RCC 7860 (cell line): ENCODE data around the gene NFKBIE.

ENCODE experiments used
- DNase-seq: peaks from one replicate; pipeline ENCODE4 v3.0.0-alpha.2; 2015; ENCODE audit warnings: low spot score
- FAIRE-seq: peaks from 2 replicates; lab custom pipeline; 2012; peaks lifted over from hg19 to GRCh38; lab: Jason Lieb, UNC

The NFKBIE gene

GRCh38 chr6:44297063-44298038 lies 32.0 kb upstream of the NFKBIE start:
- no peak for DNase-seq

DNA sequence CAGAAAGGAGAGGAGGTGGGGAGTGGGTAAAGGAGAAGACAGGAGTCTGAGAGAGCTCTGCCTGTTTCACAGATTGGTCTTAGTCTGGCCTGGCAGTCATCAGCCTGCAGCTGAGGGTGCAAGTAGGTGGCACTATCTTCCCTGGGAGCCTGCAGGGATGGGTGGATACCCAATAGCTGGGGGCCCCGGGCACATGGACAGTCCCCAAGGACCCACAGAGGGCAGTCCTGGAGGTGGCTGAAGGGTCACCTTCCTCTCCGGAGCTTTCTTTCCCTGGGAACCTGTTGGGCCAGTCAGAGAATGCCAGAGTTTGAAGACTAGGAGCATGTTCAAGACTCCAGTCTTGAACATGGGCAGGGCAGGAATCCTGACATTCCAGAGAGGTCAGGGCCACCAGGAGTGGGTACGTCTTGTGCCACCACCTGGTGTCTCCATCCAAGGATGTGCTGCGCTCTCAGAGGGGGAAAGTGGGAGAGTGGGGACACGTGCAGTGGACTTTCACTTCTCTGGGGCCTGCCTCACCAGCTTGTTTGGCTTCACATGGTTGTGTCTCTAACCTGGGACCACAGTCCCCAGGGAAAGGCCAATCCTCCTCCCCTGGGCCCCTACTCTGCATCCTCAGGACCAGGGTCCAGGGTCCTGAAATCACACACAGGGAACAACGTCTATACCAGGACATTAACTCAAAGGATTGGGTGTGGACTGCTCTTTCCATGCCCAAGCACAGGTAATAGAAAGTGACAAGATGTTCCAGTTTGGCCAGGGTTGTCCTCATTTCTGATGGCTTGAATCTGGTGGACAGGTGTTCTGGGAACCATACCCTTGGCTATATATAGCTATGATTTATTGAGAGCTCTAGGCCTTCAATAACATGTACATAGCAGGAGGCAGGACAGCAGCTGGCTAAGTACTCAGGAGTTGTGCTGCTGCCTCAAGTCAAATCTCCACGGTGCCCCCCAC lies 29.8 kb upstream of the NFKBIE start:
- no peak for DNase-seq
- no peak for FAIRE-seq

More at GRCh38 chr6:44297063-44298038, 32.0 kb upstream of the NFKBIE start:
- no peak for FAIRE-seq

DNA sequence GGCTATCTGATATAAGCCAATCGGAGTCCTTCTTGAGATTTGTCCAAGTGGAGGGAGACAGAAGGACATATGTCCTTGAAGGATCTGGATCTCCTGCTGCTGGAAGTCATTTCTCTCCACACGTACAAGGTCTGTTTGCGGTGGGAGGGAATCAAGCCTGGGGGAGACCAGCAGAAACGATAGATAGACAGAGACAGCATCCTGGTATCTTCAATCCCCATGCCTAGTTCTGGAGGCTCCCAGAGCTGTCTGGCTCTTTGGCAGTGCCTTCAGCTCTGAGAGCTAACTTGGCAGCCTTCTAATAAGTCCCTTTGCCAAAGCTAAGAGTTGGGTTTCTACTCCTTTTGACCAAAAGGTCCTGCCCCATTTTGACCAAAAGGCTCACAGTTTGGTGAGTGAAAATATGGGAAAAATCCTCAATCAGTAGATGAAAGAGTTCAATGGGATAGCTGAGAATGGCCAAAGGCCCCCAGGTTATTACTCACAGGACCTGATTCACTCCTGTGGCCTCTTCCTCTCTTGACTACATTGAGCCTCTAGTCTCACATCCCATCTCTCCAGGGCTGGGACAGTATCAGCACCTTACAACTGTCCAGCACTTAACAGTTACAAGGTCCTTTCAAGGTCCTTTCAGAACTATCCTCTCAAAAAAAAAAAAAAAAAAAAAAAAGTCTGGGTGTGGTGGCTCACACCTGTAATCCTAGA lies 27.5 kb upstream of the NFKBIE start:
- no peak for DNase-seq
- no peak for FAIRE-seq

- DNase-seq (no peak), FAIRE-seq (no peak)
Measured at GRCh38 chr6:44291841-44292240, 26.5 kb upstream of the NFKBIE start.

DNA sequence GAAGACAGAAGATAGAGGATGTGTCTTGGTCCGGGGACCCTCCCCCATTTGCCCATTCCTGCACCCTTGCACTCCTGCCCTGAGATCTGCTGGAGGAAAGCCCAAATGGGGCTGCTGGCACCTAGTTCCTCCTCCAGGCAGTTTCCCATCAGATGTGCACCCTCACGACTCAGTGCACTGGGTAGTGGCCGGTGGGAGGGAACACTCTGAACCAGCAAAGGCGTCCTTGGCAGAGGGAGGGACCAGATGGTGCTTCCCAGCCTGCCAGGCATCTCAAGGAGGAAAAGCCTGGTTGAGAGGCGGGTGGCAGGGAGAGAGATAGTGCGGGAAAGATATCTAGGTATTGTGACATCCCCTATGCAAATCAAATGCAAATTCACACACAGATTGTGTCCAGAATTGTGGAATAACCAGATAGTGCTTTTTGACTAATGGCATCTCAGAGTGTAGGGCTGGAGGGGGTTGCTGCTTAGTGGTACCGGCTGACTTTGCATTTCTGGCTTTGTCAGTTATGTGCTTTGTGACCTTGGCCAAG lies 24.4 kb upstream of the NFKBIE start:
- DNase-seq: no peak
- no peak for FAIRE-seq

DNA sequence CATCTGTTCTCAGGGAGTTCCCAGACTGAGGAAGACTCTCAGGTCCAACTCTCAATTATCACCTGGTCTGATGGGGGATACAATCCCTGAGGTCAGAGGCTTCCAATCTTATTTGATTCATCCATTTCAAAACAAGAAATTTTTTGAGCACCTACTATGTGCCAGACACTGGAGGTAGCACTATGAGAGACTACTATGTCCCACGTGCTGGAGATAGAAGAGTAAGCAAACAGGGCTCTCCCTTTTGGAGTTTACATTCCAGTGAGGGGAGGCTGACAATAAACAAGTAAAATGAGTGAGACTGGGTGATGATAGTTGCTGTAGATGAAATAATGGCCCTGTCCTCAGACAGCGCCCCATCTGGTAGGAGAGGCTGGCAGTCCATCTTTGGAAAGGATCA lies 21.4 kb upstream of the NFKBIE start:
- FAIRE-seq: no peak
- no peak for DNase-seq

DNA sequence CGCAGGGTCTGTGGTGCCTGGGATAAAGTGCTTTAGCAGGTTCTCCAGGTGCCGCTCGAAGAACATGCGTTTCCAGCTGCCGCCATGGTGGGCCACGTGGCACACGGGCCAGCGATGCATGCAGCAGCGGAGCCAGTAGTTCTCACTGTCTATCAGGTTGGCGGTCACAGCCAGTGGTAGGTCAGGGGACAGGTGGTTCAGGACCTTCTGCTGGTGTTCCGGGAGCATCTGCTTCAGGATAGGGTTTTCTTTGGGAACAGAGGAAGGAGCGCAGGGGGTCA lies 20.9 kb upstream of the NFKBIE start:
- DNase-seq (no peak), FAIRE-seq (no peak)

DNA sequence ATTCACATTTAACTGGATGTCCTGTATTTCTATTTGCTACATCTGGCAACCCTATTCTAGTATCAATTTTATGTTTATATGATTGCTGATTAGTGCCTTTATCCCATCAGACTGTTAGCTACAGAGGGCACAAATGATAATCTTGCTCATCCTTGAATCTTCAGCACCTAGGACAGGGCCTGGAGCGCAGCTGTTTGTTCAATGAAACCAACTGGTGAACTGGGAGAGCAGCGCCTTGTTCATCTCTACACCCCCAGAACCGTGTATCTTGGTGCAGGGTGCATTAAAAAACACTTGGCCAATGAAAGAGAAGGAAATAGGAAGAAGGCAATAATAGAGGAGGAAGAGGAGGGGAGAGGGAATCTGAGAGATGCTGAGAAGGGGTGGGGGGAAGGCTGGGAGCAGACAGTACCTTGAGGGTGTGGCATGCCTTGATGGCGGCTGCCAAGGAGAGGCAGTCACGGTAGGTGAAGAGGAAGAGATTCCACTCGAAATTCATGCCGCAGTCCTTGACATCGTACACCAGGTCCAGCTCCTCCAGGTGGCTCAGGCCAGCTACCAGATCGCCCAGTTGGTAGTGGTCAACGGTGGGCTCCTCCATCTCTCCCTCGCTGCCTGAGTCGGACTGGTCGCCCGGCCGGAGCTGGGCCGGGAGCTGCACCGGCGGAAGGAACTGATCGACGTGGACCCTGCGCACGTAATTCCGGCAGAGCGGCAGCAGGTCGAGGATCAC lies 20.4 kb upstream of the NFKBIE start:
- no peak for FAIRE-seq

DNA sequence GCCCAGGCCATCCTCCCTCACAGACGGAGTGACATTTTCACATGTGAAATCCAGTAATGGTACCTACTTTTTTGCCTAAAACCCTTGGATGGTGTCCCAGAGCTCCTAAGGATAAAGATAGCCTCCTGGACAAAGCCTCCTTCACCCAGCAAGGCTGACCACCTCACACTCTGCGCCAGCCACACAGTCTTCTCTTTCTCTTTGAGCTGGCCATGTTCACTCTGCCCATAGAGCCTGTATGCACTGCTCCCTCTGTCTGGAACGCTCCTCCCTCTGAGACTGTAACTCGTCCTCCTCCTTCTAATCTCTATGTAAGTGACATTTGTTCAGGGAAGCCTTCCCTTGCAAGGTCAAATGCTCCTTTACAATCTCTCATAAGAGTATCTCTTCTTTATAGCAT lies 19.5 kb upstream of the NFKBIE start:
- DNase-seq (no peak), FAIRE-seq (no peak)

More for the DNA sequence above, 20.4 kb upstream of the NFKBIE start:
- DNase-seq: no peak

GRCh38 chr6:44284121-44284520 lies 18.8 kb upstream of the NFKBIE start:
- no peak for FAIRE-seq
- no peak for DNase-seq

- FAIRE-seq: no peak
- peak; percentile 42 for DNase-seq
Measured at GRCh38 chr6:44278774-44279697, 13.7 kb upstream of the NFKBIE start.

- FAIRE-seq: no peak
Measured at GRCh38 chr6:44278315-44278714, 13.0 kb upstream of the NFKBIE start.

GRCh38 chr6:44277763-44278162 lies 12.4 kb upstream of the NFKBIE start:
- FAIRE-seq: no peak

More at GRCh38 chr6:44278315-44278714, 13.0 kb upstream of the NFKBIE start:
- no peak for DNase-seq

GRCh38 chr6:44276667-44277640 lies 11.6 kb upstream of the NFKBIE start:
- FAIRE-seq: no peak
- DNase-seq: no peak

More at GRCh38 chr6:44277763-44278162, 12.4 kb upstream of the NFKBIE start:
- no peak for DNase-seq

DNA sequence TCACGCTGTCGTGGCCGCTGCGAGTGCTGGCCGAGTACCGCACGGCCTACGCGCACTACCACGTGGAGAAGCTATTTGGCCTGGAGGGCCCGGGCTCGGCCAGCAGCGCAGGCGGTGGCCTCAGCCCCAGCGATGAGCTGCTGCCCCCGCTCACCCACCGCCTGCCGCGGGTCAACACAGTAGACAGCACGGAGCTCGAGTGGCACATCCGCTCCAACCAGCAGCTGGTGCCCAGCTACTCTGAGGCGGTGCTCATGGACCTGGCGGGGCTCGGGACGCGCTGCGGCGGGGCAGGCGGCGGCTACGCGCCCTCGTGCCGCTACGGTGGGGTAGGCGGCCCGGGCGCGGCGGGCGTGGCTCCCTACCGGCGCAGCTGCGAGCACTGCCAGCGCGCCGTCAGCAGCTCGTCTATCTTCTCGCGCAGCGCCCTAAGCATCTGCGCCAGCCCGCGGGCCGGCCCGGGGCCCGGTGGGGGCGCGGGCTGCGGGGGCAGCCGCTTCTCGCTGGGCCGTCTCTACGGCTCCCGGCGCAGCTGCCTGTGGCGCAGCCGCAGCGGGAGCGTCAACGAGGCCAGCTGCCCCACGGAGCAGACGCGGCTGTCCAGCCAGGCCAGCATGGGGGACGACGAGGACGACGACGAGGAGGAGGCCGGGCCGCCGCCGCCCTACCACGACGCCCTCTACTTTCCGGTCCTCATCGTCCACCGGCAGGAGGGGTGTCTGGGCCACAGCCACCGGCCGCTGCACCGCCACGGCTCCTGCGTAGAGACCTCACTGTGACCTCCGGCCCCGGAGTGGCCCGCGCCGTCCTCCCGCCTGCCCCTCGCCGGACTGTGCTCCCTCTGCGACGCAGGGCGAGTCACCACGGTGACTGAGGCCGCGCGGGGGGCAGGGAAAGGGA lies 10.6 kb upstream of the NFKBIE start:
- DNase-seq: no peak
- FAIRE-seq: no peak

DNA sequence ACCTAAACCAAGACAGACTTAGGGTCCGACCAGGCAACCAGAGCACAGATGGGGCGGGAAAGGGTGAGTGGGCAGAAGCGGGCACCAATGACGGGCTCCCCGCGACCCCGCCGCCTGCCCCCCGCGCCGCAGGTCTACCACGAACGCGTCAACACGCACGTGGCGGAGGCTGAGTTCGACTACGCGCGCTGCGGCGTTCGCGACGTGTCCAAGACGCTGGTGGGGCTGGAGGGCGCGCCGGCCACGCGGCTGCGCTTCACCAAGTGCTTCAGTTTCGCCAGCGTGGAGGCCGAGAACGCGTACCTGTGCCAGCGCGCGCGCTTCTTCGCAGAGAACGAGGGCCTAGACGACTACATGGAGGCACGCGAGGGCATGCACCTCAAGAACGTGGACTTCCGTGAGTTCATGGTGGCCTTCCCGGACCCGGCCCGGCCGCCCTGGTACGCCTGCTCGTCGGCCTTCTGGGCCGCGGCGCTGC lies 10.0 kb upstream of the NFKBIE start:
- FAIRE-seq: no peak

GRCh38 chr6:44273617-44274016 lies 8.3 kb upstream of the NFKBIE start:
- FAIRE-seq: no peak
- DNase-seq: no peak

More for the DNA sequence above, 10.0 kb upstream of the NFKBIE start:
- DNase-seq: no peak
